Midbrain (tissue), 1 donor: ENCODE measurements around the gene ZNF146.
"Not testable (repeated sequence)": the region's sequence is repeated elsewhere in the genome, so short reads cannot be mapped to it uniquely, and the experiment has no call there.

Experiments
- DNase-seq: peaks from one replicate; lab custom pipeline; 2025; lab: John Stamatoyannopoulos, UW

The ZNF146 gene

DNA sequence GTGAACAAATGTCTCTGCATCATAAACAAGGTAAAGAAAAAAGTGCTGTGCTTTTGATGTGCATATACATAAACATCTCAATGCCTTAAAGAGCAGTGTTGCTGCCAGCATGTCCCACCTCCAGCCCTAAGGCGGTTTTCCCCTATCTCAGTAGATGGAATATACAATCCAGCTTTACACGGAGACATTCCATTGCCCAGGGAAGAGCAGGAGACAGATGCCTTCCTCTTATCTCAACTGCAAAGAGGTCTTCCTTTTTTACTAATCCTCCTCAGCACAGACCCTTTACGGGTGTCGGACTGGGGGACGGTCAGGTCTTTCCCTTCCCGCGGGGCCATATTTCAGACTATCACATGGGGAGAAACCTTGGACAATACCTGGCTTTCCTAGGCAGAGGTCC, 18.7 kb downstream of the ZNF146 start:
- DNase-seq, result not testable (repeated sequence)

DNA sequence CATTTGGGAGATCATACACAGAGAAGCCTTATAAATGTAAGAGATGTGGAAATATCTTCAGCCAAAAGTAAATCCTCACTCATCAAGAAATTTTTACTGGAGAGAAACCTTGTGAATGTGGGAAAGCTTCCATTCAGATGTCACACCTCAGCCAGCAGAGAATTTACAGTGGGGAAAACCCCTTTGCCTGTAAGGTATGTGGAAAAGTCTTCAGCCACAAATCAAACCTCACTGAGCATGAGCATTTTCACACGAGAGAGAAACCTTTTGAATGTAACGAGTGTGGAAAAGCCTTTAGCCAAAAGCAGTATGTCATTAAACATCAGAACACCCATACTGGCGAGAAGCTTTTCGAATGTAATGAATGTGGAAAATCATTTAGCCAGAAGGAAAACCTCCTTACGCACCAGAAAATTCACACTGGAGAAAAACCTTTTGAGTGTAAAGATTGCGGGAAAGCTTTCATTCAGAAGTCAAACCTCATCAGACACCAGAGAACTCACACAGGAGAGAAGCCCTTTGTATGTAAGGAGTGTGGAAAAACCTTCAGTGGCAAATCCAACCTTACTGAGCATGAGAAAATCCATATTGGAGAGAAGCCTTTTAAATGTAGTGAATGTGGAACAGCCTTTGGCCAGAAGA, 21.5 kb downstream of the ZNF146 start:
- DNase-seq, result no peak

DNA sequence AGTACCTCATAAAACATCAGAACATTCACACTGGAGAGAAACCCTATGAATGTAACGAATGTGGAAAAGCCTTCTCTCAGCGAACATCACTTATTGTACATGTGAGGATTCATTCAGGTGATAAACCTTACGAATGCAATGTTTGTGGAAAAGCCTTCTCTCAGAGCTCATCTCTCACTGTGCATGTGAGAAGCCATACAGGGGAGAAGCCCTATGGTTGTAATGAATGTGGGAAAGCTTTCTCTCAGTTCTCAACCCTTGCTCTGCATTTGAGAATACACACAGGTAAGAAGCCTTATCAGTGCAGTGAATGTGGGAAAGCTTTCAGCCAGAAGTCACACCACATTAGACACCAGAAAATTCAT, 22.0 kb downstream of the ZNF146 start:
- DNase-seq, result no peak

DNA sequence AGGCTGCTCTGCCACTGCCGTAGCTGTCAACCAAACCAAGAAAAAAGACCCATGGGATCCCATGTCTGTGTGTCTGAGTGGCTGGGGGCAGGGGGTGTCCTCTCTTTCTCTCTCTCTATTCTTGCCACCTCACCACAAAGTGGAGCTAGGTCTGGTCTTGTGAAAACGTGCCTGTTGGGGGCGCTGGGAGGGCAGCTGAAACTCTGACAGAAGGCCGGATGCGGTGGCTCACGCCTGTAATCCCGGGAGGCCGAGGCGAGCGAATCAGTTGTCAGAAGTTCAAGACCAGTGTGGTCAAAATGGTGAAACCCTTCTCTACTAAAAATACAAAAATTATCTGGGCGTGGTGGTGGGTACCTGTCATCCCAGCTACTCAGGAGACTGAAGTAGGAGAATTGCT, 29.2 kb downstream of the ZNF146 start:
- DNase-seq, result no peak

DNA sequence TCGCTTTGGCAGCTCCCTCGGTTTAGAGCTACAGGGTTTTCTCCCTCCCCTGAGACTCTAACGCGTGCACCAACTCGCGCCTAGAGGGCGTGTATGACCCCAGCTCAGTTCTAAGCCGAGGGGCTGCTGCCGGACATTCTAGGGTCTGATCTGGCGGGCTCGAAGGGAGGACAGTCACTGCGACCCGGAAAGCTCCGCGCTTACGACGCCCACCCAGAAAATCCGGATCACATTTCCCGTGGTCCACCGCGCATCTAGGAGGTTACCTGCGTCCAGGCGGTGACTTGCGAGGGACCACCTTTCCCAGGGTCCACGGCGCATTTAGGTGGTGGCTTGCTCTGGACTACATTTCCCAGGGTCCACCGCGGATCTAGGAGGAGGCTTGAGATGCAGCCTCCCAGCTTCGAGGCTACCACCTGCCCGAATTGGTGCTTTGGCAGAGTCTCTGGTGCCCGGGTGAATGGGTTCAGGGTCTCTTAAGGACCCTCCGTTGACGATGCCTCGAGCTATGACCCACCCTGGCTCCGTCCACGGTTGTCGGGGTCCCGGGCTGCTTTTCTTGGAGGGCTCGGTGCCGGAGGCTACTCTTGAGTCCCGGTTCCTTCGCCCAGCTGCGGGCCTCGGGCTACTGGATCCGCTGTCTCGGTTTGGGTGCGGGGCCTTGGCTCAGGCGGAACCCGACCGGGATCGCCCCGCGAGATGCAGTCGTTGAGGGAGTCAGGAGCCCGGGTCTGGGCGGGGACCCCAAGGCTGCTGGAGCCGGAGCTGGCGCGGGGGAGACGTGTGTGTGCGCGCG, 30.5 kb downstream of the ZNF146 start:
- DNase-seq, result peak; percentile 8

DNA sequence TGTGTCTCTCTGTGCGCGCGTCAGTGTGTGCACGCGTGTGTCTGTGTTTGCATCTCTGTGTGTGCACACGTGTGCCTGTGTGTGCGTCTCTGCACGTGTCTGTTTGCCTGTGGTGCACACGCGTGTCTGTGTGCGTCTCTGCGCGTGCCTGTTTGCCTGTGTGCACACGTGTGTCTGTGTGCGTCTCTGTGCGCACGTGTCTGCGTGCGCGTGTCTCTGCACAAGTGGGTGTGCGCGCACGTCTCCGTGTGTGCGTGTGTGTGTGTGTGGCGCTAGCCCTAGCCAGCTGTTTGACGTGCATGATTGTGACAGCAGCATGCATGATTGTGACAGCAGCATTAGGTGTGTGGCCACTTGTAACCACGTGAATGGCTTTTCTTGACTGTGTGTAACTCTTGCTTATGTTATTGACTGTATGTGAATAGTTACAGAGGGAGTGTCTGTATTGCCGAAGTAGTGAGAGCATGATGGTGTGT, 31.1 kb downstream of the ZNF146 start:
- no peak for DNase-seq

DNA sequence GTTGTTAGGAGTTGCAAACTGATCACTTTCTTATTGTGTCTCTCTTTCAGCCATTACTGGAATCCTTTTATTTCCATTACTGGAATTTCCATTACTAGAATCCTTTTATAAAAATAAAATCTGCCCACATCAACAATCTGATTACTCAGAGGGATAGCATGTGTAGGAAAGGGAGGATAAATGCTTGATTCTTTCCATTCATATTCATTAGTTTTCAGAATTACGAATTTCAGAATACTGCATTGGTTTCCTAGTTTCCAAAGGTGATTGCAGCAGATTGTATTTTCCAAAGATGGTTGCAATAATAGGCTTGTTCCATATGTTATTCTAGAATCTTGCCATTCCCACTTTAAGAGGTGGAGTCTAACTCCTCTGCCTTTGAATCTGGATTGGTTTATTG, 37.1 kb downstream of the ZNF146 start:
- DNase-seq, result no peak

DNA sequence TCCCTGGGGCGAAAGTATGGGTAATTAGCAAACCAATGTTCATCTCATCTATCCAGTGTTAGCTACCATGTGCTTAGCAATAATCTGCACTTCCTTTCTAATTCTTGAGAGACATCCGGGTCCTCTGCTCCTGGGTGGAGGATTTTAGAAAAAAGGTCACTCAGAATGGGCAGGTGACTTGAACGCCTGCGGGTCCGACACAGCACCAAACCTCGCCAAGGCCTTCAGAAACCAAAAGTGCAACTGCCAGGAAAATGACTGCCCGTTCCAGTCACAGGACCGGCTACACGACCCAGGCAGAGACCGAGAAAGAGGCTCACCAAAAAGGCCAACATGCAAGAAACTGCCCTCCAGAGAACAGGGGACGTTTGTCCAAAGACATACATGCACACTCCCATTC, 39.9 kb downstream of the ZNF146 start:
- no peak for DNase-seq

DNA sequence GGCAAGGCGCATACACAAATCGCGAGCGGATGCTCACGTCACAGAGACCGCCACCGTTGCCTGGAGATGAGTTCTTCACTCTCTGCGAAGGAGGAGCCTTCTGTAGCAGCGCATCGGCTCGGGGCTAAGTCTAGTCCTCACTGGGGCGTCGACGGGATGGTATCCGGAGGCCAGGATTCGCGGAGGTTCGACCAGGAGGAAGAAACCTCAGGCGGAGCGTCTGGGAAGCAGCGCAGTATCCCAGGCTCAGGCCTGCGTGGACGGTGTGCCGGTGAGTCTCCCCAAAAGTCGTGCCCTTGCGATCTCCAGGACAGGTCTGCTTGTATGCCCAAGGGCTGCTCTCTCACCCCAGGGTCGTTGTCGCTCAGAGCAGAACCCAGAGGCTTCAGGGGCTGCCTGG, 40.4 kb downstream of the ZNF146 start:
- no peak for DNase-seq

DNA sequence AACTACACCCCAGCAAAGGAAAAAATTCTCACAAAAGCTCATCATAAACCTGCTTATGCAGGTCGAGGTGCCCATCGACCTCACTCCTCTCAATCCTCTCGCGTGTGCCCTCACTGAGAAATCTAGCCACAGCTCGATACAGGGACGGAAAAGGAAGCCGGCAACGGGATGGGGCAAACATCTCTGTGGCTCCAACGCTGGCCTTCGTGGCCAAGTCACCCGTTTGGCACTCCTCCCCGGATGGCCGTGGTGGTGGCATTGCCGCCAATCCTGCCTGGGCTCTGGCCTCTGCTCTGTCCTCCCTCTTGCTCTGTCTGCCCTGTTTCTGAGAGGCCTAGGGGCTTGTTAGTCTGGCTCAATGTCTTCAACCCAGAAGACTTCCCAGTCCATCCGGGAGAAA, 41.2 kb downstream of the ZNF146 start:
- no peak for DNase-seq

DNA sequence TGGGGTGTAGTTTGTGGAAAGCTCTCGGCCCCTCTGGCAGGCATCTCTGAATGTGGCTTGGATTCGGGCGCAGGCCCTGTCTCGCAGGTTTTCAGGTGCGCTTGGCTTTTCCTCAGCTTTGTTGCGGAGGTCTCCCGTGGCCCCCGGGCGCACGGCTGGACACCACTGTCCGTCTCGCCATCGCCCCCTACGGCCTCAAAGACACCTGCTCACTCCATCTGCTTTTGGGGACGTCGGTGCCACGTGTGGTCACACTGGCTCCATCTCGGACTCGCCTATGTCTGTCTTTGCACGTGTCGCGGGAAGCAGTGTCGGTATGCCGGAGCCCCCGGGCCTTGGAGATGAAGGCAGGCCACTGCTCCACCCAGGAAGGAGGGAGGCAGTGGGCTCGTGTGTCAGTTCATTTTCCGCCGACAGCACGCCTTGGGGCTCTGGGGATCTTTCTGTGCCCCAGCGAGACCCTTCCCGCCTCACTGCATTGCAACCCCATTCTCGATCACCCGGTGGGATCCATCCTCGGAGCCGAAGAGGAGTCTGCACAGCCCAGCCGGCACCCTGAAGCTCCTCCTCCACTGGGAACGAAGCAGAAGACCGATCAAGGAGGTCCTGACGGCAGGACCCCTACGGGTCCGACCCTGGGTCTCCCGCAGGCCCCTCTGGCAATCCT, 42.1 kb downstream of the ZNF146 start:
- DNase-seq, result no peak

DNA sequence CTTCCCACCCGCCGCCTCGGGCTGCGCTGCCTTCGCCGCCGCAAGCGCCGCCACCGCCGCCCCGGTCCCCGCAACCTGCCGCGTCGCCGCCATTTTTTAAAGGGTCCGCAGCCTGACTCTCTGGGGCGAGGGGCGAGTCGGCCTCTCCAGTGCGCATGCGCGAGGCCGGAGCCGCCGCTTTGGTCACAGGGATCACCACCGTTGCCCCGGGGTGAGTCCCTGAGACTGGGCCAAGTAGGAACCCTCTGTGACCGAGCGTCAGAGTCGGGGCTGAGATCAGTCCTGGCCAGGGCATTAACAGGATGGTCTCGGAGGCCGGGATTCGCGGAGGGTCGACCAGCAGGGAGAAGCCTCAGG, 42.6 kb downstream of the ZNF146 start:
- peak; percentile 19 for DNase-seq

DNA sequence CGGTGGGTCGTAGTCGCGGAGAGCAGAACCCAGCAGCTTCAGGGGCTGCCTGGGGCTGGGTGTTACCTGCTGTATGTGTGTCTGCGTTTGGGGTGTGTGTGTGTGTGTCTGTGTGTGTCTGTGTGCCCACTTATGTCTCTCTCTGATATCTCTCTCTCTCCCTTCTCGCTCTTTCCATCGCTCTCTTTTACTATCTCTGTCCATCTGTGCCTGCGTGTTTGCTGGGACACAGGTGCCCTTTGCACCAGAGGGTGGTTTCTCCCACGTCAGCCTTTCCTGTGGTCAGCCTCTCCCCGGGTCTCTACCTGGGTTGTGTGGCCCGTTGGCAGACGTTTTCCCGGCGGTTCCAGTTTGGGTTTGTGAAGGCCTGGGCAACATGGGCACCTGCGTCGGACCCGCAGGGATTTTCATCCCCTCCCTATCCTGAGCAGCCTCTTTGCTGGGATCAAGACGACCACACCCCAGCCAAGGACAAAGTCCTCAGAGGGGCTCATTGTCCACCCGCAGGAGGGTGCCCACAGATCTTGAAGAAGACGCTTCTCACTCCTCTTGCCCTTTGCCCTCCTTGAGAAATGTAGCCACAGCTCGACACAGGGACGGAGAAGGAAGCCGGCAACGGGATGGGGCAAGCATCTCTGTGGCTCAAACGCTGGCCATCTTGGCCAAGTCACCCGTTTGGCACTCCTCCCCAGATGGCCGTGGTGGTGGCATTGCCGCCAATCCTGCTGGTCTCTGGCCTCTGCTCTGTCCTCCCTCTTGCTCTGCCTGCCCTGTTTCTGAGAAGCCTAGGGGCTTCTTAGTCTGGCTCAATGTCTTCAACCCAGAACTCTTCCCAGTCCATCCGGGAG, 43.3 kb downstream of the ZNF146 start:
- no peak for DNase-seq

DNA sequence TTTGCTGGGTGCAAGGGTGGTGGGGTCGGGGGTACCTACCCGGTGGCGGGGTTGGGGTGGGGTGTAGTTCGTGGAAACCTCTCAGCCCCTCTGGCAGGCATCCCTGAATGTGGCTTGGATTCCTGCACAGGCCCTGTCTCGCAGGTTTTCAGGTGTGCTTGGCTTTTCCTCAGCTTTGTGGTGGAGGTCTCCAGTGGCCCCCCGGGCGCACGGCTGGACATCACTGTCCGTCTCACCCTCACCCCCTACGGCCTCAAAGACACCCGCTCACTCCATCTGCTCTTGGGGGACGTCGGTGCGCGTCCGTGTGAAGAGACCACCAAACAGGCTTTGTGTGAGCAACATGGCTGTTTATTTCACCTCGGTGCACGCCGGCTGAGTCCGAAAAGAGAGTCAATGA, 44.3 kb downstream of the ZNF146 start:
- no peak for DNase-seq

DNA sequence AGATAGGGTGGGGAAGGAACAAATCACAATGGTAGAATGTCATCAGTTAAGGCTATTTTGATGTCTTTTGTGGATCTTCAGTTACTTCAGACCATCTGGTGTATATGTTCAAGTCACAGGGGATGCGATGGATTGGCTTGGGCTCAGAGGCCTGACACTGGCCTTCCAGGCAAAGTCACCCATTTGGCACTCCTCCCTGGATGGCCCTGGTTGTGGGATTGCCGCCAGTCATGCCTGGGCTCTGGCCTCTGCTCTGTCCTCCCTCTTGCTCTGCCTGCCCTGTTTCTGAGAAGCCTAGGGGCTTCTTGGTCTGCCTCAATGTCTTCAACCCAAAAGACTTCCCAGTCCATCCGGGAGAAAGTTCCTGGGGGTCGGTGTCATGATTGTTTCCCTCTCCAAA, 50.2 kb downstream of the ZNF146 start:
- DNase-seq, result no peak

DNA sequence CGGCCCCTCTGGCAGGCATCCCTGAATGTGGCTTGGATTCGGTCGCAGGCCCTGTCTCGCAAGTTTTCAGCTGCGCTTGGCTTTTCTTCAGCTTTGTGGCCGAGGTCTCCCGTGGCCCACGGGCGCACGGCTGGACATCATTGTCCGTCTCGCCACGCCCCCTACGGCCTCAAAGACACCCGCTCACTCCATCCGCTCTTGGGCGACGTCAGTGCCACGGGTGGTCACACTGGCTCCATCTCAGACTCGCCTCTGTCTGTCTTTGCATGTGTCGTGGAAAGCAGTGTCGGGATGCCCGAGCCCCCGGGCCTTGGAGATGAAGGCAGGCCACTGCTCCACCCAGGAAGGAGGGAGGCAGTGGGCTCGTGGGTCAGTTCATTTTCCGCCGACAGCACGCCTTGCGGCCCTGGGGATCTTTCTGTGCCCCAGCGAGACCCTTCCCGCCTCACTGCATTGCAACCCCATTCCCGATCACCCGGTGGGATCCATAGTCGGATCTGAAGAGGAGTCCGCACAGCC, 51.0 kb downstream of the ZNF146 start:
- DNase-seq, result no peak

DNA sequence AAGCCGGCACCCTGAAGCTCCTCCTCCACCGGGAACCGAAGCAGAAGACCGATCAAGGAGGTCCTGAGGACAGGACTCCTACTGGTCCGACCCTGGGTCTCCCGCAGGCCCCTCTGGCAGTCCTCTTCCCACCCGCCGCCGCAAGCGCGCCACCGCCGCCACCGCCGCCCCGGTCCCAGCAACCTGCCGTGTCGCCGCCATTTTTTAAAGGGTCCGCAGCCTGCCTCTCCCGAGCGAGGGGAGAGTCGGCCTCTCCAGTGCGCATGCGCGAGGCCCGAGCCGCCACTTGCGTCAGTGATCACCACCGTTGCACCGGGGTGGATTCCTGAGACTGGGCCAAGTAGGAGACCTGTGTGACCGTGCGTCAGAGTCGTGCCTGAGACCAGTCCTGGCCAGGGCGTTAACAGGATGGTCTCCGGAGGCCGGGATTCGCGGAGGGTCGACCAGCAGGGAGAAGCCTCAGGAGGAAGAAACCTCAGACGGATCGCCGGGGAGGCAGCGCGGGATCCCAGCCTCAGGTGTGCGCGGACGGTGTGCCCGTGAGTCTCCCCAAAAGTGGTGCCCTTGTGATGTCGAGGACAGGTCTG, 51.6 kb downstream of the ZNF146 start:
- no peak for DNase-seq

DNA sequence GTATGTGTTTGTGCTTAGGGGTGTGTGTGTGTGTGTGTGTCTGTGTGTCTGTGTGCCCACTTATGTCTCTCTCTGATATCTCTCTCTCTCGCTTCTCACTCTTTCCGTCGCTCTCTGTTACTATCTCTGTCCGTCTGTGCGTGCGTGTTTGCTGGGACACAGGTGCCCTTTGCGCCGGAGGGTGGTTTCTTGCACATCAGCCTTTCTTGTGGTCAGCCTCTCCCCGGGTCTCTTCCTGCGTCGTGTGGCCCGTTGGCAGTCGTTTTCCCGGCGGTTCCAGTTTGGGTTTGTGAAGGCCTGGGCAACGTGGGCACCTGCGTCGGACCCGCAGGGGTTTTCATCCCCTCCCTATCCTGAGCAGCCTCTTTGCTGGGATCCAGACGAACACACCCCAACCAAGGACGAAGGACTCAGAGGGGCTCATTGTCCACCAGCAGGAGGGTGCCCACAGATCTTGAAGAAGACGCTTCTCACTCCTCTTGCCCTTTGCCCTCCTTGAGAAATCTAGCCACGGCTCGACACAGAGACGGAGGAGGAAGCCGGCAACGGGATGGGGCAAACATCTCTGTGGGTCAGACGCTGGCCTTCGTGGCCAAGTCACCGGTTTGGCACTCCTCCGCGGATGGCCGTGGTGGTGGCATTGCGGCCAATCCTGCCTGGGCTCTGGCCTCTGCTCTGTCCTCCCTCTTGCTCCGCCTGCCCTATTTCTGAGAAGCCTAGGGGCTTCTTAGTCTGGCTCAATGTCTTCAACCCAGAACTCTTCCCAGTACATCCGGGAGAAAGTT, 52.3 kb downstream of the ZNF146 start:
- no peak for DNase-seq

DNA sequence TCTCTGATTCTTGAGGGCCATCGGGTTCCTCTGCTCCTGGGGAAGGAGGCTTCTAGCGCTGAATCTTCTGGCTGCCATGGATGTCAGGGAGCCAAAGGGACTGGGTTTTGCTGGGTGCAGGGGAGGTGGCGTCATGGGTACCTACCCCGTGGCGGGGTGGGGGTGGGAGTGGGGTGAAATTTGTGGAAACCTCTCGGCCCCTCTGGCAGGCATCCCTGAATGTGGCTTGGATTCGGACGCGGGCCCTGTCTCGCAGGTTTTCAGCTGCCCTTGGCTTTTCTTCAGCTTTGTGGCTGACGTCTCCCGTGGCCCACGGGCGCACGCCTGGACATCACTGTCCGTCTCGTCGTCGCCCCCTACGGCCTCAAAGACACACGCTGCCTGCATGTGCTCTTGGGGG, 53.2 kb downstream of the ZNF146 start:
- DNase-seq, result not testable (repeated sequence)

DNA sequence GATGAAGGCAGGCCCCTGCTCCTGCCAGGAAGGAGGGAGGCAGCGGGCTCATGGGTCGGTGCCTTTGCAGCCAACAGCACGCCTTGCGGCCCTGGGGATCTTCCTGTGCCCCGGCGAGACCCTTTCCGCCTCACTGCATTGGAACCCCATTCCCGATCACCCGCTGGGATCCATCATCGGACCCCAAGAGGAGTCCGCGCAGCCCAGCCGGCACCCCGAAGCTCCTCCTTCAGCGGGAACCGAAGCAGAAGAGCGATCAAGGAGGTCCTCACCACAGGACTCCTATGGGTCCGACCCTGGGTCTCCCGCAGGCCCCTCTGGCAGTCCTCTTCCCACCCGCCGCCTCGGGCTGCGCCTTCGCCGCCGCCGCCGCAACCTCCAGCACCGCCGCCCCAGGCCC, 53.7 kb downstream of the ZNF146 start:
- DNase-seq, result not testable (repeated sequence)

DNA sequence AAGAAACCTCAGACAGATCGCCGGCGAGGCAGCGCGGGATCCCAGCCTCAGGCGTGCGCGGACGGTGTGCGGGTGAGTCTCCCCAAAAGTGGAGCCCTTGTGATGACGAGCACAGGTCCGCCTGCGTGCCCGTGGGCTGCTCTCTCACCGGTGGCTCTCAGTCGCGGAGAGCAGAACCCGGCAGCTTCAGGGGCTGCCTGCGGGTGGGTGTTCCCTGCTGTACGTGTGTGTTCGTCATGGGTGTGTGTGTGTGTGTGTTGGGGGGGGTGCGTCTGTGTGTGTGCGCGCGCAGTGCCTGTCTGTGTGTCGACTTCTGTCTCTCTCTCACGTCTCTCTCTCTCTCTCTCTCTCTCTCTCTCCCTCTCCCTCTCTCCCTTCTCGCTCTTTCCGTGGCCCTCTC, 54.4 kb downstream of the ZNF146 start:
- DNase-seq, result not testable (repeated sequence)
